A549 (cell line): ENCODE data around the gene OLR1.

Source experiments
- BCL3 ChIP-seq: fragments of >200 bp; sonication (Bioruptor Twin); formaldehyde crosslinking; IDR thresholded peaks from 3 replicates; pipeline ENCODE4 v1.6.1; 2016
- CTCF ChIP-seq: fragments of >200 bp; sonication (Bioruptor Twin); formaldehyde crosslinking; IDR thresholded peaks from 3 replicates; pipeline ENCODE4 v1.5.1; 2016
- FOSB ChIP-seq: fragments of 250-450 bp; sonication (Bioruptor Pico); IDR thresholded peaks from 2 replicates; pipeline ENCODE4 v1.5.0; 2020; ENCODE audit warnings: mild to moderate bottlenecking, moderate library complexity
- FOXS1 ChIP-seq: fragments of 250-450 bp; sonication (Bioruptor Pico); IDR thresholded peaks from 2 replicates; pipeline ENCODE4 v1.5.0; 2020; ENCODE audit warnings: mild to moderate bottlenecking, moderate library complexity
- HDAC2 ChIP-seq: fragments of 200-600 bp; sonication (generic); IDR thresholded peaks from 2 replicates; pipeline ENCODE4 v1.6.1; 2016
- MYC ChIP-seq: IDR thresholded peaks from 2 replicates; pipeline ENCODE4 v1.6.1; 2012; ENCODE audit warnings: mild to moderate bottlenecking, inconsistent platforms, low read length, improper control_type of control experiment, borderline replicate concordance
- PHF8 ChIP-seq: fragments of 200-600 bp; sonication (generic); IDR thresholded peaks from 2 replicates; pipeline ENCODE4 v1.6.1; 2016; ENCODE audit warnings: low read depth, mild to moderate bottlenecking, antibody characterized with exemption, moderate library complexity, borderline replicate concordance
- POLR2A ChIP-seq: IDR thresholded peaks from 2 replicates; pipeline ENCODE4 v1.6.1; 2012; ENCODE audit warnings: mild to moderate bottlenecking, low read length

- TF ChIP-seq CTCF (no peak), MYC (no peak), BCL3 (no peak), FOXS1 (CRISPR knock-in tag) (no peak), POLR2A (no peak), PHF8 (no peak), HDAC2 (no peak), FOSB (CRISPR knock-in tag) (no peak)
Observed at GRCh38 chr12:10205220-10205807, 33.4 kb upstream of the OLR1 start.
